Measurements from ENCODE around the gene SERPINB10.

DNA sequence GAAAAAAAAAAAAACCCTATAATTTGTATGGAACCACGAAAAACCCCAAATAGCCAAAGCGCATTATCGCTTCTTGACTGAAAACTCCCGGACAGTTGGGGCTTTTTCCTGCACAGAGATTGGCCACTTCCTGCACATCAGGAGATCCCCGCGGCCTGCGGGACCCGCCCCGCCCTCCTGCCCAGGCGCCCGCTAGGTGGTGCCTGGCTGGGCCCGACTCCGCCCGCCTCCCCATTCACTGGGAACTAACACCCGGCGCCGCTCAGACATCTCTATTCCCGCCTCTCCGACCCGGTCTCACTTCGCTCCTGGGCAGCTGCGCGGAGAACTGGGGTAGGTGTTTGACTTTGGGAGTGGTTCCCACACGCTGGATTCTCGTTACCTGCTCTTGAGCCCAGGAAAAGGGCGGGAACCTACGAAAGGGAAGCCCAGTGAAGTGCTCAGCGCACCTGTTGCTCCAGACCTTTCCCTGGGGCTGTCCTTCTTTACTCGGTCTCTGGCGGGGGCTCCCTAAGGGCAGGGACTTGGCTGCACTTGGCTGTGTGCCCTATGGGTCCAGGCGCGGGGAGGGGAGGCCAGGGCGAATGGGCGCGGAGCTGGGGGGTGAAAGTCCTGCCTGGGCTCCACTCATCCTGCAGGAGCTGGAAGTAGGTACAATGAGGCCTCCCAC is 41.4 kb downstream of the SERPINB10 start, which contains the start of gene HMSD:
- no peak for TF ChIP-seq EZH2 (IDR thresholded peaks at IDR 0.05; ENCODE audit: low read length, unreplicated experiment)
- TF ChIP-seq, protein P1, sequence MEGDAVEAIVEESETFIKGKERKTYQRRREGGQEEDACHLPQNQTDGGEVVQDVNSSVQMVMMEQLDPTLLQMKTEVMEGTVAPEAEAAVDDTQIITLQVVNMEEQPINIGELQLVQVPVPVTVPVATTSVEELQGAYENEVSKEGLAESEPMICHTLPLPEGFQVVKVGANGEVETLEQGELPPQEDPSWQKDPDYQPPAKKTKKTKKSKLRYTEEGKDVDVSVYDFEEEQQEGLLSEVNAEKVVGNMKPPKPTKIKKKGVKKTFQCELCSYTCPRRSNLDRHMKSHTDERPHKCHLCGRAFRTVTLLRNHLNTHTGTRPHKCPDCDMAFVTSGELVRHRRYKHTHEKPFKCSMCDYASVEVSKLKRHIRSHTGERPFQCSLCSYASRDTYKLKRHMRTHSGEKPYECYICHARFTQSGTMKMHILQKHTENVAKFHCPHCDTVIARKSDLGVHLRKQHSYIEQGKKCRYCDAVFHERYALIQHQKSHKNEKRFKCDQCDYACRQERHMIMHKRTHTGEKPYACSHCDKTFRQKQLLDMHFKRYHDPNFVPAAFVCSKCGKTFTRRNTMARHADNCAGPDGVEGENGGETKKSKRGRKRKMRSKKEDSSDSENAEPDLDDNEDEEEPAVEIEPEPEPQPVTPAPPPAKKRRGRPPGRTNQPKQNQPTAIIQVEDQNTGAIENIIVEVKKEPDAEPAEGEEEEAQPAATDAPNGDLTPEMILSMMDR (conservative IDR thresholded peaks at IDR 0.05; ENCODE audit: low read depth, low read length) = peak; percentile 56
